Fibroblast of lung (primary cell): ENCODE data around the gene GINS3. TPM values are rescaled to one million over a fixed set of nuclear protein-coding genes. Genes with fewer than 3 reads are reported as not detected.

Source experiments
- DNase-seq, 2 donors: peaks; one replicate each; pipeline versions ENCODE4 v3.0.0 to v3.0.0-alpha.2; 2010; ENCODE audit warnings: low read depth in 2 of 2
- H2AFZ ChIP-seq: 2 replicates; pipeline ENCODE4 v1.5.1; 2012; ENCODE audit warnings: low read length, control low read depth, inconsistent platforms
- H3K27ac ChIP-seq: 2 replicates; pipeline ENCODE4 v1.5.1; 2011; ENCODE audit warnings: low read length, control low read depth; ENCODE audit not compliant: insufficient read depth
- H3K27me3 ChIP-seq: 2 replicates; pipeline ENCODE4 v1.5.1; 2011; ENCODE audit warnings: mild to moderate bottlenecking, low read length; ENCODE audit not compliant: control insufficient read depth, insufficient read depth
- H3K36me3 ChIP-seq: 2 replicates; pipeline ENCODE4 v1.5.1; 2011; ENCODE audit warnings: low read length; ENCODE audit not compliant: control insufficient read depth, insufficient read depth
- H3K4me1 ChIP-seq: 2 replicates; pipeline ENCODE4 v1.5.1; 2011; ENCODE audit warnings: low read length; ENCODE audit not compliant: control insufficient read depth, insufficient read depth; ENCODE audit errors: extremely low read depth
- H3K4me2 ChIP-seq: 2 replicates; pipeline ENCODE4 v1.5.1; 2011; ENCODE audit warnings: low read length, control low read depth; ENCODE audit not compliant: insufficient read depth; ENCODE audit errors: extremely low read depth
- H3K4me3 ChIP-seq, 4 experiments: fragments of 200-600 bp in 1 of 4; sonication (generic) in 1 of 4; replicated peaks in 1 of 4; 2 replicates each; pipeline ENCODE4 v1.5.1; 2011 to 2016; ENCODE audit warnings: low read length in 4 of 4, low read depth in 3 of 4, mild to moderate bottlenecking in 3 of 4, control low read depth in 2 of 4, inconsistent platforms in 1 of 4, mixed read lengths in 1 of 4; ENCODE audit not compliant: insufficient read depth in 1 of 4; ENCODE audit errors: control extremely low read depth in 1 of 4
- H3K79me2 ChIP-seq: 2 replicates; pipeline ENCODE4 v1.5.1; 2012; ENCODE audit warnings: mild to moderate bottlenecking, low read length, inconsistent platforms; ENCODE audit not compliant: control insufficient read depth, insufficient read depth
- H3K9ac ChIP-seq: 2 replicates; pipeline ENCODE4 v1.5.1; 2011; ENCODE audit warnings: mild to moderate bottlenecking, low read length, control low read depth; ENCODE audit not compliant: insufficient read depth
- H3K9me3 ChIP-seq: 2 replicates; pipeline ENCODE4 v1.5.1; 2012; ENCODE audit warnings: low read depth, low read length; ENCODE audit not compliant: control insufficient read depth, insufficient read depth
- H4K20me1 ChIP-seq: 2 replicates; pipeline ENCODE4 v1.5.1; 2011; ENCODE audit warnings: low read length; ENCODE audit not compliant: control insufficient read depth, insufficient read depth; ENCODE audit errors: extremely low read depth
- EZH2 ChIP-seq: IDR thresholded peaks from 2 replicates; pipeline ENCODE4 v1.5.1; 2012; ENCODE audit warnings: low read length, control low read depth, mild to moderate bottlenecking; ENCODE audit errors: missing control alignments
- polyA plus RNA-seq, 2 donors: library from polyadenylated mRNA; depleted of rRNA in 1 of 2; stranded (reverse) in 1 of 2; unstranded in 1 of 2; fragments of >200 nt; gene quantifications; 2 replicates each; pipeline ENCODE4 v1.2.1, GENCODE V29; 2011 to 2012; ENCODE audit warnings: missing spikeins in 1 of 2
- total RNA-seq: library from RNA; depleted of rRNA; stranded (reverse); fragments of >200 nt; gene quantifications from 2 replicates; pipeline ENCODE4 v1.2.1, GENCODE V29; 2014
- TF ChIP-seq, protein P1 (sequence below), 2 donors: IDR thresholded peaks in 1 of 2; conservative IDR thresholded peaks in 1 of 2; 1 replicate in 1 of 2; 2 replicates in 1 of 2; pipeline ENCODE4 v1.5.1; 2011 to 2012; ENCODE audit warnings: low read length in 2 of 2, control low read depth in 1 of 2, inconsistent platforms in 1 of 2, low read depth in 1 of 2, mild to moderate bottlenecking in 1 of 2

GINS3 gene
- total and polyA plus RNA-seq, 2 donors (not counting 1 experiment from before 2014, with no cell fraction given) = 1.8 to 5.9 TPM

DNA sequence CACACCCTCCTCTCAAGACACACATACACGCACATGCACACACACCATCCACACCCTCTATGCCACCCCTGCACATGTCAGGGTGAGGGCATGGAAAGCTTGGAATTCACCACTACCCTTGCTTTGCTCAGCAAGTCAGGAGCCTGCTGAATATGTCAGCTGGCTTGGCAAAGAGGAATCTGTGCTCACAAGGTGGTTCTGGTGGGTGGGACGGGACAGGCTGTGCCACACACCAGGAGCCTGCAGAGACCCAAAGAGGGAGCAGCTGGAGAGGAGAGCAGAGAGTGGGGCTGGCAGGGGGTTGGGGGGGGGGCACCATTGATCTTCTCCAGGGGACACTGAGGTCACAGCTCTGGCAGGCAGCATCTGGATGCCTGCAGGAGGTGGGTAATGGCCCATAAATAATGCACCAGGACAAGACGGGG lies 59.0 kb downstream of the GINS3 start:
- no peak overlapping the region for H3K9ac ChIP-seq
- no peaks in the 10 kb centered on the region for H3K9me3 ChIP-seq
- no peaks in the 10 kb centered on the region for H3K4me1 ChIP-seq
- no peak overlapping the region for H3K4me3 ChIP-seq
- TF ChIP-seq, protein P1, sequence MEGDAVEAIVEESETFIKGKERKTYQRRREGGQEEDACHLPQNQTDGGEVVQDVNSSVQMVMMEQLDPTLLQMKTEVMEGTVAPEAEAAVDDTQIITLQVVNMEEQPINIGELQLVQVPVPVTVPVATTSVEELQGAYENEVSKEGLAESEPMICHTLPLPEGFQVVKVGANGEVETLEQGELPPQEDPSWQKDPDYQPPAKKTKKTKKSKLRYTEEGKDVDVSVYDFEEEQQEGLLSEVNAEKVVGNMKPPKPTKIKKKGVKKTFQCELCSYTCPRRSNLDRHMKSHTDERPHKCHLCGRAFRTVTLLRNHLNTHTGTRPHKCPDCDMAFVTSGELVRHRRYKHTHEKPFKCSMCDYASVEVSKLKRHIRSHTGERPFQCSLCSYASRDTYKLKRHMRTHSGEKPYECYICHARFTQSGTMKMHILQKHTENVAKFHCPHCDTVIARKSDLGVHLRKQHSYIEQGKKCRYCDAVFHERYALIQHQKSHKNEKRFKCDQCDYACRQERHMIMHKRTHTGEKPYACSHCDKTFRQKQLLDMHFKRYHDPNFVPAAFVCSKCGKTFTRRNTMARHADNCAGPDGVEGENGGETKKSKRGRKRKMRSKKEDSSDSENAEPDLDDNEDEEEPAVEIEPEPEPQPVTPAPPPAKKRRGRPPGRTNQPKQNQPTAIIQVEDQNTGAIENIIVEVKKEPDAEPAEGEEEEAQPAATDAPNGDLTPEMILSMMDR (conservative IDR thresholded peaks at IDR 0.05 in 1 of 2, IDR thresholded peaks at IDR 0.05 in 1 of 2; ENCODE audit: low read depth in 1 of 2, low read length in 2 of 2) = no peak
- no peak for TF ChIP-seq EZH2
- H4K20me1 ChIP-seq = no peaks in the 10 kb centered on the region
- H3K4me2 ChIP-seq = no peak overlapping the region
- H3K27ac ChIP-seq = no peak overlapping the region
- no peak for DNase-seq
- no peaks in the 10 kb centered on the region for H3K79me2 ChIP-seq
- no peaks in the 10 kb centered on the region for H3K36me3 ChIP-seq
- H2AFZ ChIP-seq = no peak overlapping the region
- H3K27me3 ChIP-seq = no peaks in the 10 kb centered on the region

DNA sequence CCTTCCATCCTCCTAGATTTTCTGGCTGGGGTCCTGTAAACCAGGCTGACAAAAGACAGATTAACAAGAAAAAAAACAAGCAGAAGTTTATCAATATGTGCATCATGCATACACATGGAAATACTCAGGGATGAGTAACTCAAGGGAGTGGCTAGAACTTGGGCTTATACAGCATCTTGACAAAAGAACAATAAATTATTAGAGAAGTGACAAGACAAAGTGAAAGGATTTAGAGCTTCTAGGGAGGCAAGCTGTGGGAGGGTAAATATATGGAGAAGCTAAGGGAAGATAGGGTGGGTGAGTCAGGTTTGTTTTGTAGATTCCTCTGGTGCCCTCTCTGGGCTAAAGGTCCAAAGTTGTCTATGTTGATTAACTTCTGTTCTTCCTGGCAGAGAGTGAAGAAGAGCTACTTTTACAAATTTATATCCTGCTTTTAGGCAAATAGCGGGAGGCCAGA lies 59.7 kb downstream of the GINS3 start:
- no peak overlapping the region for H2AFZ ChIP-seq
- no peaks in the 10 kb centered on the region for H3K4me1 ChIP-seq
- H3K27ac ChIP-seq = no peak overlapping the region
- no peaks in the 10 kb centered on the region for H3K27me3 ChIP-seq
- no peak for TF ChIP-seq EZH2
- TF ChIP-seq, protein P1 (conservative IDR thresholded peaks at IDR 0.05 in 1 of 2, IDR thresholded peaks at IDR 0.05 in 1 of 2; ENCODE audit: low read depth in 1 of 2, low read length in 2 of 2) = no peak
- H3K9ac ChIP-seq = no peak overlapping the region
- H3K9me3 ChIP-seq = no peaks in the 10 kb centered on the region
- H3K4me2 ChIP-seq = no peak overlapping the region
- DNase-seq = peak; percentile 5 to 69
- no peaks in the 10 kb centered on the region for H3K36me3 ChIP-seq
- no peak overlapping the region for H3K4me3 ChIP-seq
- H4K20me1 ChIP-seq = no peaks in the 10 kb centered on the region
- no peaks in the 10 kb centered on the region for H3K79me2 ChIP-seq

DNA sequence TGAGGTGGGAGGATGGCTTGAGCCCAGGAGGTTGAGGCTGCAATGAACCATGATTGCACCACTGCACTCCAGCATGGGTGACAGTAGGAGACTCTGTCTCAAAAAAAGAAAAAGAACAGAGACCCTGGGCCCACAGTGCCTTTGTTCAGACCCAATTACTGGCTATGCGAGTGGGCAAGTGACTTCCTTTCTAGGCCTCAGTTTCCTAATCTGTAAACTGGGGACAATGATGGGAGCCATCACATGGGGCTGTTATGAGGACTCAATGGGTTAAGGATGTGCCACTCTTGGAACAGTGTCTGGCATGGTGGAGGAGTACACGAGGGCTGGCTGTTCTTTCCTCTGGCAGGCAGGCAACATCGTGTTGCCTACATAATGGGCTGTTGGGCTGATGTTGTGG lies 60.4 kb downstream of the GINS3 start:
- Histone ChIP-seq H4K20me1 (no peaks in the 10 kb centered on the region), H3K36me3 (no peaks in the 10 kb centered on the region), H3K79me2 (no peaks in the 10 kb centered on the region), H3K27me3 (no peaks in the 10 kb centered on the region), H3K9me3 (no peaks in the 10 kb centered on the region), H3K4me3 (no peak overlapping the region), H3K4me1 (no peaks in the 10 kb centered on the region), H3K27ac (no peak overlapping the region), H2AFZ (no peak overlapping the region), H3K4me2 (no peak overlapping the region), H3K9ac (no peak overlapping the region)
- no peak for DNase-seq
- no peak for TF ChIP-seq EZH2
- TF ChIP-seq, protein P1 (conservative IDR thresholded peaks at IDR 0.05 in 1 of 2, IDR thresholded peaks at IDR 0.05 in 1 of 2; ENCODE audit: low read depth in 1 of 2, low read length in 2 of 2) = no peak
